CD4-positive, alpha-beta T cell treated with Interleukin-15 for 1 hour (primary cell): Measurements from ENCODE around the gene C11orf68.
A peak's percentile ranks its signal among the peaks of the same experiment; 100 is the strongest.
"Not testable (repeated sequence)": the region's sequence is repeated elsewhere in the genome, so short reads cannot be mapped to it uniquely, and the experiment has no call there.

ENCODE experiments used
- DNase-seq: peaks from one replicate; pipeline ENCODE4 v3.0.0-alpha.2; 2020

The C11orf68 gene

DNA sequence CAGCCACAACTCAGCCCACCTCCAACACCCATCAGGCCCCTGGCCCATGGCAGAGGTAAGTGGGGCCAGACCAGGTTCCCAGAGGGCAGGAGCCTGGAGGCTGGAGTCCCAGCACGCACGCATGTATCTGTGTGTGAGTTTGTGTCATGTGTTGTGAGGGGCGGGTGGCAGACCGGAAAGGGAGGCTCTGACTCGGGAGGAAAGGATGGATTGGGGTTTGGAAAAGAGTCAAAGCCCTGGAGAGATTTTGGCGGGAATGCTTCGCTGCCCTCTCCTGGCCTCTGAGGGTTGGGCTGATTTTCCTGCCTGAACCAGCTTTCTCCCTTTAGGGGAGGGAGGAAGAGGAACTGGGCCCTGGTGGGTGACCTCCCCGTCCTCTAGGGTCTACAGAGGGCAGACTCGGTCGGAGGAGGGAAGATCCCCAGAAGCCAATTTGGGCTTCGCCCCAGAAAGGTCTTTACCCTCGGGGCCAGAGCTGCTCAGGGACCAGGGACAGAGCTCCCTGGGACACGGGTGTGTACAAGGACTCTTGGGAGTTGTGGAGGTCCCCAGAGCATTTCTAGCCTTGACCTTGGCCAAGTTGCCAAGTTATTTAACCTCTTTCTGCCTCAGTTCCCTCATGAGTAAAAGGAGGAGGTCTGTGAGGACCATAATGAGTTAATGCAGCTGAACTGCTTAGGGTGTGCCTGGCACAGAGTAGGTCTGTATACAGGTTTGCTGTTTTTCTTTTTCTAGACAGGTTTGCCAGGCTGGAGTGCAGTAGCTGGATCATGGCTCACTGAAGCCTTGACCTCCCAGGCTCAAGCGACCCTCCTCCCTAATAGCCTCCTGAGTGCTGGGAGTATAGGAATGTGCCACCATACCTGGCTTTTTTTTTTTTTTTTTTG is 6.9 kb downstream of the C11orf68 start:
- no peak for DNase-seq

DNA sequence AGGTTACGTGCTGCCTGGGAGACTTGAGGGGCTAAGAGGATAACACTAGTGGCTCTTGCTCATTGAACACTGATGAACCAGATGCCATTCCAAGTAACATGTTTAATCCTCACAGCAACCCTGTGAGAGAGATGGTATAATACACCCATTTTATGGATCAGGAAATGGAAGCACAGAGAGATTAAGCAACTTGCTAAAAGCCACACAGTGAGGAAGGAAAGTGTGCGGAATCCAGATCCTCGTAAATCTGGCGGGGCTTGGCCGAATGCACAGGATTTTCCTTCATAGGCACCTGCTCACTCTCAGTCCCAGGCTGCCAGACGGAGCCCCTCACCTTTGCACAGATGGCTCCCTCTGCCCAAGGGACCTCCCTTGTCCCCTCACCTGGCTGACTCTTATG is 11.0 kb downstream of the C11orf68 start:
- DNase-seq = no peak

DNA sequence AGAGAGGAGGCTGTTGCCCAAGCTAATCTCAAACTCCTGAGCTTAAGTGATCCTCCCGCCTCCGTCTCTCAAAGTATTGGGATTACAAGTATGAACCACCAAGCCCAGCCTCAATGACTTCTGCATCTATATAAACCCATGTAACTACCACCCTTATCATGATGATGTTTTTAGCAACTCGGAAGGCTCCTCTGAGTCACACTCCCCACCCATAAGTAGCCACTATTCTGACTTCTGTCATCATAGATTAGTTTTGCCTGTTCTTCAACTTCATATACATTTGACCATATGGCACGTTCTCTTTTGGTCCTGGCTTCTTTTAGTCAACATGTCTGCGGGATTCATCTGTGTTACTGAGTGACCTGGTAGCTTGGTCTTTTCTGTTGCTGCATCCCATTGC is 12.3 kb downstream of the C11orf68 start:
- no peak for DNase-seq

DNA sequence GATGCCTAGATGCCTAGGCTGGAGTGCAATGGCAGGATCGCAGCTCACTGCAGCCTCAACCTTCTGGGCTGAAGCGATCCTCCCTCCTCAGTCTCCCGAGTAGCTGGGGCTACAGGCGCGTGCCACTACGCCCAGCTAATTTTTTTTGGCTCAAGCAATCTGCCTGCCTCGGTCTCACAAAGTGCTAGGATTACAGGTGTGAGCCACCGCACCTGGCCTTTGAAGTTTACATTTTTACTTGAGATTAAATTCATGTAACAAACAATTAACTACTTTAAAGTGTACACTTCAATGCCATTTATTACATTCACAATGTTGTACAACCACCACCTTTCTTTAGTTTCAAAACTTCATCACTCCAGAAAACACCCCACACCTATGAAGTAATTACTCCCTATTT is 15.1 kb downstream of the C11orf68 start:
- DNase-seq = no peak

DNA sequence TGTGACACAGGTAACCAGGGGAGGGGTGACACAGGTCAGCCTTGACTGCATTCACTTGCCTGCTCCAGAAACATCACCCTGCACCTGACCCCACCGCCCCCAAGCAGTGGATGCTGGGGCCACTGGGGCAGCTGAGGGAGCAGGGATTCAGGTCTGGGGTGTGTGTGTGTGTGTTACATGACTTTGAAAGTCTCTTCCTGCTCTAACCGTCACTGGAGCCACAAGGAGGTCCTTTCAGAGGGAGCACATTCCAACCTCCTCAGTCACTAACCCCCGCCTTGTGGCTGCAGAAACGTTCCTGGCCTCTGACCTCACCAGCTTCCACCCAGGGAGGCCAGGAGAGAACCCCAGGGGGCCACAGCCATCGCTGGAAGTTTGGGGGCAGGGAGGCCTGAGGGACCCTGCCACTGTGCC is 15.8 kb downstream of the C11orf68 start:
- DNase-seq = no peak

DNA sequence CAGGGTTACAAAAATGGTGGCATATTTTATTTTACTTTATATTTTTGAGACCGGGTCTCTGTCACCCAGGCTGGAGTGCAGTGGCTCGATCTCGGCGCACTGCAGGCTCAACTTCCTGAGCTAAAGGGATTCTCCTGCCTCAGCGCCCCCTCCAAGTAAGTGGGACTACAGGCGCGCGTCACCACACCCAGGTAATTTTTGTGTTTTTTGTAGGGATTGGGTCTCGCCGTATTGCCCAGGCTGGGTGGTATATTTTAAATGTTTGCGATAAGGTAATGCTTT is 18.0 kb downstream of the C11orf68 start:
- DNase-seq = no peak

DNA sequence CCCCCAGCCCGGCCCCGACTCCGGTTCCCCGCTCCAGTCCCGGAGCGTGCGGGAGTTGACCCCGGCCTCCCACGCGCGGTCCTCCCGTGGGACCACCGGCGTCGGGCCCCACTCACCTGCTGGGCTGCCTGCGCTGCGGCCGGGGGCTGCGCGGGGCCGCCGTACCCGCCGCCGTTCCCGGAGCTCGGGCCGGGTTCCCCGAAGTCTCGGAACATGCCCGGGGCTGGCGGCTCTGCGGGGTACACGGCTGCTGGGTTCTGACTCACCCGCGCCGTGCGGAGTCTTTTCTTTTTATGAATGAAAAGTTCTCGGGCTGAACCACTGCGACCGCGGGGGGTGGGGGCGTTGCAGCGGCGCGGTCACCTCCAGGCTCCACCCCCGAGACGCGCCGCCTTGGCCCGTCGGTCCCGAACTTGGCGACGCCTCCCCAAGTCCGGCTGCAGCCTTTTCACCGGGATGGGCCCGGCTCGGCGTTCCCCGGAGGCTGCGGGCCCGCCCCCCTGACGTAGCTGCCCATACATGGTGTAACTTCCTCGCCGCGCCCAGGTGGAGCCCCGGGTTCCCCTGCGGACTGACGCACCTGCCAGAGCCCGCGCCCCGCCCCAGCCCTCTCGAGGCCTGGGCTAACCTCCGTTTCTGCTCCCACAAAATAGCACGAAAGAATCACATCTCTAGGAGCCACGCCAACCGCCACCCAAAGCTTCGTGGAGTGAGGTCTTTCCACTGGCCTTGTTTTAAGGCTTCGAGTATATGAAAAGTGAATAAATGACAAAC is 18.6 kb downstream of the C11orf68 start, which contains the start of gene FOSL1:
Gene FOSL1 (minus strand): TSS at position 264 of the 774 bp plus-strand sequence. CDS start 49 bp downstream, at position 215.
- peak; percentile 98 for DNase-seq

DNA sequence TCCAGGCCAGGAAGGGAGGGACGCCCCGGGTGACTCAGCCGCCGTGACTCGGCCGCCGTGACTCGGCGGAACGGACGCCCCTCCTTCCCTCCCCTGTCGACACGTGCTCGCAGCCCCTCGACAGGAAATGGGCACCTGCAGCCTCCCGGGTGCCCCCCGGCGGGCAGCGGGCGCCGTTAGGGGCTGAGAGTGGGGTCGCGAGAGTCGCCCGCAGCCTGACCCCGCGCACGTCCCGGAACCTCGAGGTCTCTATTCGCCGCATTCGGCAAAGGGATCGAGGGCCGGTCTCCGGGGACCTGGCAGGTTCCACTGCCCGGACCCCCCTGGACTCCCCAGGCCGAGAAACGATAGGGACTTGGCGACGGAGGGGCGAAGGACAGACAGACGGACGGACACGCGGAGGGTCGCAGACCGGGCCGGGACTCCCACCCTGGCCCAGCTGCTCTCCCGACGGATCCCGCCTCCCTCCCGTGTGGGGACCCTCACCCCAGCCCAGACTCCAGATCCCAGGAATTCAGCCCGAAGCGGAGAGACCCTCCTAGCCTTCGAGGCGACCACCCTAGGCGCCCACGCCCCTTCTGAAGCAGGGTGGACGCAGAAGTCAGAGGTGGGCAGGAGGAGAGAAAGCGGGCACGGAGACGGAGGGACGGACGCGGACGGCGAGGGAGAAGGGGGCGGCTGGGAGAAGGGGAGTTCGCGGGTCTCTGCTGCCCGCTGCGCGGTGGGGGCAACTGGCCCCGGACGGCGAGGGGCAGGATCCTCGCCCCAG is 19.3 kb downstream of the C11orf68 start:
- peak; percentile 66 for DNase-seq

DNA sequence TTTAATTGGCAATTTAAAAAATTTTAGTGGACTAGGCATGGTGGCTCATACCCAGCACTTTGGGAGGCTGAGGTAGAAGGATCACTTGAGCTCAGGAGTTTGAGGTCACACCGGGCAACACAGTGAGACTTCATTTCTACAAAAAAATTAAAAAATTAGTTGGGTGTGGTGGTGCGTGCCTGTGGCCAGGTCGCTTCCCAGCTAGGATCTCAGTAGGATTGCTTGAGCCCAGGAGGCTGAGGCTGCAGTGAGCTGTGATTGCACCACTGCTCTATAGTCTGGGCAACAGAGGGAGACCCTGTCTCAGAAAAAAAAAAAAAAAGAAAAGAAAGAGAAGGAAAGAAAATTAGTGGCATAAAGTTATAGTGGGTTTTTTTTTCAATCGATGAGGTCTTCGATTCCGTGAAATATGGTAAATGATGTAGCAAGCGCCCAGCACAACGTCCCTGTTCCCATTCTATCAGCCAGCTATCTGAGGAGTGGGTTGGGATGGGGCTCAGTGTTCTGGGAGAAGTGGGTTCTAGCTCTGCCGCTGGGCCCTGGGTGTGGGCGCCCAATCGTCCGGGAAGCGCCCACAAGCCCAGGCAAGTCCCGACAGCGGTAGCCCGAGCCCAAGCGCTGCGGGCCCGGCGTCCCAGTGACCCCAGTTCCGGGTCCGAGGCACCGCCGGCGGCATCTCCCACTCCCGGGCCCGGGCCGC is 20.1 kb downstream of the C11orf68 start:
- DNase-seq = no peak

DNA sequence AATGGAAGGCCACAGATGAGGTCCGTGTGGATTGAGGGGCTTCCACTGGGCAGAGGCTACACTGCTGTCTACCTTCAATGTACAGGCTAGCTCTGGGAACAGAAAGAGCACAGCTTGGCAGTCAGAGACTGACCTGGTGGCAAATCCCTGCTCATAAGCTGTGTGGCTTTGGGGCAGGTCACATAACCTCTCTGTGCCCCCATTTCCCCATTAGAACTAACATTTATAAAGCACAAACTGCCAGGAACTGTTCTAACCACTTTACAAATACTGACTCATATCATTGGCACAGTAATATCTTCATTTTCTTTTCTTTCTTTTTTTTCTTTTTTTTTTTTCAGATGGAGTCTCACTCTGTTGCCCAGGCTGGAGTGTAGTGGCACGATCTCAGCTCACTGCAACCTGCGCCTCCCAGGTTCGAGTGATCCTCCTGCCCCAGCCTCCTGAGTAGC is 21.8 kb downstream of the C11orf68 start:
- DNase-seq = no peak

DNA sequence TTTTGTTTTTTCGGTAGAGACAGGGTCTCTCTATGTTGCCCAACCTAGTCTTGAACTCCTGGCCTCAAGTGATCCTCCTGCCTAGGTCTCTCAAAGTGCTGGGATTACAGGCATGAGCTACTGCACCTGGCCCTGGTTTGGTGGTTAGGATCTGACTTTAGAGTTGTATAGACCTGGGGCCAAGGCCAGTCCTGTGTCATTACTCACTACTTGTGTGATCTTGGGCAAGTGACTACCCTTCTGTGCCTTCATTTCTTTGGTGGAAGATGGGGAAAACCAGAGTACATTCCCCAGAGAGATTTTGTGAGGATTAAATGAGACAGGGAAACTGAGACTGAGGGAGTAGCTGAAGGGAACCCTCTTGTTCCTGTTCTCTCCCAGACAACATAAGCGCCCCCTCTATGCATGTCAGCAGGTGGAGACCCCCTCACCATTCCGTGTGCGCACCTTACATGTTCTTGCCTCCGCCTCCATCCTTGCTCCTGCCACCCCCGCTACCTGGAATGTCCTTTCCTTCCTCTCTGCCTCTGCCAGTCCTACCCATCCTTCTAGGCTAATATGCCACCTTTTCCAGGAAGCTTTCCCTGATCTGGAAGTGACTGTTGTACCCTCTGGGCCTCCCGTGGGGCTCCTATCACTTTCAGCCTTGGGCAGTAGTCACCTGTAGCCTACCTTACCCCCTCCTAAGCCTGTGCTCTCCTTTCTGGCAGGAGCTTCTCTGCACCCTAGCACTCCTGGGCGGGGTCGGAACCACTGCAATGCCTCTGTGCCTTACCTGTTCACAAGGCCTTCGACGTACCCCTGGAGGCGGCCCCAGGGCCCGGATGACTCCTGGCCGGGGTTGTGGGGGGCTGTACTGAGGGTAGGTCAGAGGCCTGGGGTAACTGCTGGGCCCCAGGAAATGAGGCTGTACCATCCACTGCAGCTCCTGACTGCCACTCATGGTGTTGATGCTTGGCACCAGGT is 22.5 kb downstream of the C11orf68 start:
- no peak for DNase-seq

DNA sequence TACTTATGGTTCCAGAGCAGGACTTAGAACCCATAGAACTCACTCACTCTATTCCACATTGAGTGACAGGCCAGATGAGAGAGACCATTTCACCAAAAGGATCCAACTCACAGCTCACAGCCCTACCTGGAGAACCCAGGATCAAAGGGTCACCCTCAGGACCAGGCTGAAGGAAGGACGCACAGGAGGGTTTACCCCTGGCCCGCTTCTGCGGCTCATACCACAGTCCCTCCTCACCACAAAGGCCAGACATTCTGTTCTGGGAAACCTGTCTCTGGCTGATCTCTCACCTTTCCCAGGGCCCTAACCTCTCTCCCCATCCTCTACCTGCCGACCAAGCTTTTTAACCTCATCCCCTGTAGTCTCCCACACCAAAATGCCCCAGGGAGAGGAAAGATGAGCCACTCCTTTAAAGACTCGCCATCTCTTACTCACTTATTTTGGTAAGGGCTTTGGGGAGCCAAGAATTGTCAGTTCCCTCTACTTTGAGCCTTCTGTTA is 23.3 kb downstream of the C11orf68 start:
- DNase-seq = no peak

DNA sequence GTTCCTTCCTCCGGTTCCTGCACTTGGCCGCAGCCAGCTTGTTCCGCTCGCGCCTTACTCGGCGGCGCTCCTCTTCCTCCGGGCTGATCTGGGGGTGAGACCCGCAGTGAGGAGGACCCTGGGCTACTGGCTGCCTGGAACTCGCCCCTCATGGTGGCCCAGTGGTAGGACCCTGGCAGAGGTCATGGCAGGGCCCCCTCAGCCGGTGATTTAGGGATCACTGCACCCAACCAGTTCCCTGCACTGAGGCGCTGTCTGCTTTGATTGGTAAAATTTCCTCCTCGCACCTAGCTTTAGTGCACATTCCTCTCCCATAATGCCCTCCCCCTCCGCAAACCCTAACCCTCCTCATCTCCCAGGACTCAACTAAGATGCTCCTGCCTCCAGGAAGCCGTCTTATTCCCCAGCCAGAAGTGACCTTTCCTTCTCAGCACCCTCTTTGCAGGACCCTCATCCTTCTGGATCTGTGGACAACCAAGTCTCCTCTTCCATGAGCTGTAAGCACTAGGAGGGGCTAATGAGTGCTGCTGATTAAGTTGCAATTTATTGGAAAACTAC is 24.7 kb downstream of the C11orf68 start:
- peak; percentile 53 for DNase-seq

DNA sequence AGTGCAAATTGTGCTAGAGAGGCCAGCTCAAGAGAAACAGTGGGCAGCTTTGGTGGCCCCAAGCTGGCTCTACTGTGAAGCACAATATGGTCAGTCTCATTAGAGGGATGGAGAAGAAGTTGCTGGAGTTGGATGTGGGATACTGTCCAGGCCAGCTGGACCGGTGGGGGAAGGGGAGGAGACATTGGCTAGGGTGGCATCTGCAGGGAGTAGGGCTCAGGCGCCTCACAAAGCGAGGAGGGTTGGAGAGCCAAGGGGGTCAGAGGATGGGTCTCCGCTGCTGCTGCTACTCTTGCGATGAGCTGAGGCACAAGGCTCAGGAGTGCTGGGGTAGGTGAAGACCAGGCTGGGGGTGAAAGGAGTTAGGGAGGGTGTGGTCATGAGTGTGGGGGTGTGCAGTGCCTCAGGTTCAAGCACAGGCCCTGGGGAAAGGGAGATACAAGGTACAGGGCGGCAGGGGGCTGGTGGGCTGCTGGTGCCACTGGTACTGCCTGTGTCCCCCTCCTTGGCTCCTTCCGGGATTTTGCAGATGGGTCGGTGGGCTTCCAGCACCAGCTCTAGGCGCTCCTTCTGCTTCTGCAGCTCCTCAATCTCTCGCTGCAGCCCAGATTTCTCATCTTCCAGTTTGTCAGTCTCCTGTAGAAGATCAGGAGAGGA is 26.1 kb downstream of the C11orf68 start:
- DNase-seq = no peak

DNA sequence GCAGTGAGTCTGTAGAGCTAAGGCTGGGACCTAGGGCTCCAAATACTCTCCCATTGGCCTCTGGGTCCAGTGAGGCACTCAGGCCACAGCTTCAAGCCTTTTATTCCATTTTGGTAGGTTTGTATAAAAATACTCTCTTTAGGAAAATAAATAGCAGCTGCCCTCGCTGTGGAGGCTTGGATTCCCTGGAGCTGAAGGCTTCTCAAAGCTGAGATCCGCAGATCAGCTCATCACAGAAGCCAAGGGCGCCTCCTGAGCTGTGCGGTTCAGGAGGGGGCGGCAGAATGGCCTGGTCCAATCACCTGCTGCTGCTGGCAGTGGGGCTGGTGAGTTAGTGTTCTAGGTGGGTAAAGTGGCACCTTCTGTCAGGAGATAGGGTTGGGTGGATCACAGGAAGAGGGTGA is 26.7 kb downstream of the C11orf68 start:
- DNase-seq = not testable (repeated sequence)

DNA sequence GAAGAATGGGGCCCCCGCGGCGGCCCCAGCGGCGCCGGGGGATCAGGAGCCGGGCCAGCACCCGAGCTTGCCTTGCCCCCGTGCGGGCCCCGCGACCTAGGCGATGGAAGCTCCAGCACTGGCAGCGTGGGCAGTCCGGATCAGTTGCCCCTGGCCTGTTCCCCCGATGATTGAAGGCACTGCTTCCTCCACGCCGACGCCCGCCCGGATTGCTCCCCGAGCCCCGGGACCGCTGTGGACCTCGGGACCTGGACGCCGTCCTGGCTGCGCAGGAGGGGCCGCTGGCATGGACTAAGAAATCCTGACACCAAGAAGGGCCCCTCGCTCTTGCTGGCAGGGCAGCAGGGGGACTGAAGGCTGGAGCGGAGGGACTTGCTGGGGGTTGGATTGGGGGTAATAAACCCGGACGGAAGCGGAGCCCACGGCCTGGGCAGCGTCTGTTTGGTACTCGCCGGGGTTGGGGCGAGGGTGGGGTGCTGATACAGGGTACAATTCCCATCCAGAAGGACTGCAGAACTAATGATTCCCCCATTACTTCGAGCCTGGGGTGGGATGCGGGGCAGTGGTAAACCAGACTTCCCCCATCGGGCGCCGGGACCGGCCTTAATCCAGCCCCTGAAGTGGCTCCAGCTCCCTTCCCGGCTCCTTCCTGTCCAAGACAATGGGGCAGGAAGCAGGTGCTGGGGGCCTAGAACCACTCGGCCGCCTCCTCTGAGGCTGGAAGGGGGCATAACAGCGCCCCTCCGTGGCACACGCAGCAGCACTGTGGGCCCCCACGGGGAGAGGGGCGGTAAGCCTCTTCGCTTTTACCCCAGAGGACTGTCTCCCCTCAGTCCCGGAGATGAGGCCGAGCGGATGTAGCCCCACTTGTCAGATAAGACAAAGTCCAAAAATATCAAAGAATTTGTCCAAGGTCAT is 27.4 kb downstream of the C11orf68 start:
- no peak for DNase-seq

DNA sequence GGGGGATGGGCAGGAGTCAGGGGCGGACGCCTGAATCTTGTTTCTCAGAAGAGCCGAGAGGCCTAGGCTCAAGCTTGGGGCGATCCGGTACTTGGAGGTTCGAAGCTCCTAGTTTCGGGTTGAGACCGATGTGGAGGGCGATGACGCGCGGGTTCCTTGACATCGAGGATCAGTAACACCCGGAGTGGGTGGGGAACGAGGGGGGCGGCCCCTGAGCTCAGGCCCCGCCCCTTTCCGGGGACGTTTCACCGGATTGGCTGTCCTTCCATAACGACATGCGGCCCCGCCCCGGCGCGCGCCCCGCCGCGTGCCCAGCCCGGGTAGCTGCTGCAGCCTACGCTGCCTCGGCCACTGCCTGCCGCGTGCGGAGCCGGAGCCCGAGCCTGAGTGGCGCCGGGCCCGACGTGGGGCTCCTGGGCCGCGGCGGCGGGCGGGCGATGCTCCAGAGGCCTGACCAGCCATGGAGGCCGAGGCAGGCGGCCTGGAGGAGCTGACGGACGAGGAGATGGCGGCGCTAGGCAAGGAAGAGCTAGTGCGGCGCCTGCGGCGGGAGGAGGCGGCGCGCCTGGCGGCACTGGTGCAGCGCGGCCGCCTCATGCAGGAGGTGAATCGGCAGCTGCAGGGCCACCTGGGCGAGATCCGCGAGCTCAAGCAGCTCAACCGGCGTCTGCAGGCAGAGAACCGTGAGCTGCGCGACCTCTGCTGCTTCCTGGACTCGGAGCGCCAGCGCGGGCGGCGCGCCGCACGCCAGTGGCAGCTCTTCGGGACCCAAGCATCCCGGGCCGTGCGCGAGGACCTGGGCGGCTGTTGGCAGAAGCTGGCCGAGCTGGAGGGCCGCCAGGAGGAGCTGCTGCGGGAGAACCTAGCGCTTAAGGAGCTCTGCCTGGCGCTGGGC is 28.3 kb downstream of the C11orf68 start, which contains the start of gene CCDC85B:
Gene CCDC85B (plus strand): TSS at position 350 of the 895 bp plus-strand sequence. CDS start 111 bp downstream, at position 461.
- DNase-seq = peak; percentile 98
